Measurements from ENCODE around the gene RNF151. TPM values are rescaled to one million over a fixed set of nuclear protein-coding genes. Genes with fewer than 3 reads are reported as not detected.
"Not testable (repeated sequence)": the region's sequence is repeated elsewhere in the genome, so short reads cannot be mapped to it uniquely, and the experiment has no call there.

The RNF151 gene
- total RNA-seq, 1 donor from 2014 or later: not detected

GRCh38 chr16:1959269-1960039 is 7.2 kb upstream of the RNF151 start, which contains the start of gene NDUFB10:
TSS of gene NDUFB10 (plus strand) at chr16:1959538. CDS start at chr16:1959625, 87 bp downstream.
- peak; percentile 92 to 94 for DNase-seq (ENCODE audit: low read depth in 2 of 2)

- DNase-seq (ENCODE audit: low read depth in 2 of 2): peak in 1 of 2 donors; percentile 26
Measured at GRCh38 chr16:1960665-1961630, 5.7 kb upstream of the RNF151 start.

- no peak for DNase-seq (ENCODE audit: low read depth in 2 of 2)
Measured at GRCh38 chr16:1961651-1962067, 5.0 kb upstream of the RNF151 start.

GRCh38 chr16:1962161-1963153 is 4.2 kb upstream of the RNF151 start:
- DNase-seq (ENCODE audit: low read depth in 2 of 2): not testable (repeated sequence)

- DNase-seq (ENCODE audit: low read depth in 2 of 2): peak; percentile 47 to 68
Measured at GRCh38 chr16:1963806-1964505, 2.7 kb upstream of the RNF151 start.

- peak; percentile 99 for DNase-seq (ENCODE audit: low read depth in 2 of 2)
Measured at GRCh38 chr16:1964506-1965395, 1.9 kb upstream of the RNF151 start, which contains the start of gene RPS2. TSS of gene RPS2 (minus strand) at chr16:1964826. CDS start at chr16:1964625, 201 bp downstream.

- no peak for DNase-seq (ENCODE audit: low read depth in 2 of 2)
Measured at GRCh38 chr16:1965396-1966001, 1.2 kb upstream of the RNF151 start.

- DNase-seq (ENCODE audit: low read depth in 2 of 2): no peak
Measured at GRCh38 chr16:1968146-1968953, 1.7 kb downstream of the RNF151 start.

- DNase-seq (ENCODE audit: low read depth in 2 of 2): peak; percentile 96 to 97
Measured at GRCh38 chr16:1971796-1972489, 5.3 kb downstream of the RNF151 start, which contains the start of gene TBL3. TSS of gene TBL3 (plus strand) at chr16:1972053. CDS start at chr16:1972165, 112 bp downstream.

GRCh38 chr16:1972490-1972877 is 5.8 kb downstream of the RNF151 start:
- peak in 1 of 2 donors; percentile 27 for DNase-seq (ENCODE audit: low read depth in 2 of 2)

GRCh38 chr16:1973461-1974156 is 7.0 kb downstream of the RNF151 start:
- no peak for DNase-seq (ENCODE audit: low read depth in 2 of 2)

GRCh38 chr16:1974157-1975070 is 7.8 kb downstream of the RNF151 start:
- DNase-seq (ENCODE audit: low read depth in 2 of 2): no peak

GRCh38 chr16:1975432-1976215 is 9.0 kb downstream of the RNF151 start:
- no peak for DNase-seq (ENCODE audit: low read depth in 2 of 2)

- DNase-seq (ENCODE audit: low read depth in 2 of 2): no peak
Measured at GRCh38 chr16:1976216-1976520, 9.5 kb downstream of the RNF151 start.
